GM18868 (cell line): Measurements from ENCODE around the gene CDH4.

Experiments used
- ATAC-seq: cut with Tn5 transposase; IDR thresholded peaks from one replicate; pipeline ENCODE4 v1.9.1; 2021; ENCODE audit warnings: mild to moderate bottlenecking, moderate library complexity; ENCODE audit not compliant: unreplicated experiment

Gene CDH4

DNA sequence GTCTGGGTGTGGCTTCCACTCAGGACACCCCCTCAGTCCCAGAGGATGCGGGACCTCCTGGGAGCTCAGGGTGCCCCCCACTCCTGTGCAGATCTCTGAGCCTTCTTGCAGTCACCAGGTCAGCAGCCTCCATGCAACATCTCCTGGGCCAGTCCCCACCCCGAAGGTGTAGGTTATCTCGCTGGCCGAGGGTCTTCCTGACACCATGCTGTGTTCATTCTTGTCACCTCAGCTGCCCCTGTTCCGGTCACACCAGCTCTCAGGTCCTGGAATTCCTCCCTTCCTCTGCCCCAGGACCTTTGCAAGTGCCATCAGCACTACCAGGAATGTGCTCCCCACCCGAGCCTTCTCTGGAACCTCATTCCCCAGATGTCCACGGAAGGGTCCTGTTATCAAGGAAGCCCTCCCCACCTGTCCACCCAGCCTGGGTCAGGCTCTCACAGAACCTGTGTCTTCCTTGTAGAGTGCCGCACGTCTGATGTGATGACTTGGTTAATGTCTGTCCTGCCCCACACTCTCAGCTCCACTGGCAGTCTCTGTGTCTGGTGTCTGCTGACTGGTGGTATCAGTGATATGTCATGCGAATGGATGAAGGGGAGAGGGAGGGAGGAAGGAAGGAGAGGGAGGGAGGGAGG, 484.1 kb downstream of the CDH4 start:
- ATAC-seq = no peak

DNA sequence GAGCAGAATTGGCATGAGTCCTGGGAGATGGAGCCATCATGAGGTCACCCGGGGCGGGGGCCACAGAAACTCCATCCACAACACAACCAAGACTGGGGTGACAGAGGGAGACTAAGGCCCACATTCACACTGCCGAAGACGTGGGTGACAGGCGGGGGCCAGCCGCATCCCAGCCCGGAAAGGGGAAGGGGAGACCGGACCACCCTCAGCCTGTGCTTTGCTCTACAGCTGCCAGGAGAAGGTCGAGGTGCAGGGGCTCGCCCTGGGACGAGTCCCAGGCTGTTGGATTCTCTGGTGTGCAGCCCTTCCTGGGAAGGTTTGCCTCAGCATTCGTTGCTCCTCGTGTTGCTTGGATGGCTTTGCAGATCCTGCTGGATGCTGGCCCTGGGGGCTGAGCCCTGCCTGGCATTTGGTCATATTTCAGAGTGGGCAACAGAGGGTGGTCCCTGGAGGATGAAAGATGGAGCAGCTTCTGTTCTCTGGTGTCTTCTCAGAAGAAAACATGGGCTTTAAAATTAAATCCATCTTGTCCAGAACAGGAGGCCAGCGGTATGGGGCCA, 484.8 kb downstream of the CDH4 start:
- no peak for ATAC-seq

DNA sequence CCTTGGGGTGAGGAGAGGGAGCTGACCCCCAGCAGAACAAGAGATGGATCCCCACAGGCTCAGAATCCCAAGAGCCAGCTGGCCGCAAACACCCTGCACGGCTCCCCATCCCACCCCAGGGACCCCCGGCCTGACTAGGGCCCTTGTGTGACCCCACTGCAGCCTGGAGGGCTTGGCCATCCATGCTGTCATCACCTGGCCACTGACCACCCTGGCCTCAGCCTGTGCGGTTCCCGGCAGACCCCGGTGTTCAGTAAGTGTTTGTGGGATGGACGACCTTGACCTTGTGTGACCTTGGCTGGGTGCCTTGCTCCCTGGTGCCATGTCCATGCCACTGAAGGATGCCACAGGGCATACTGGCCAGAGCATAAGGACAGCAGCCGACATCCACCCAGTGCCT, 485.3 kb downstream of the CDH4 start:
- no peak for ATAC-seq

DNA sequence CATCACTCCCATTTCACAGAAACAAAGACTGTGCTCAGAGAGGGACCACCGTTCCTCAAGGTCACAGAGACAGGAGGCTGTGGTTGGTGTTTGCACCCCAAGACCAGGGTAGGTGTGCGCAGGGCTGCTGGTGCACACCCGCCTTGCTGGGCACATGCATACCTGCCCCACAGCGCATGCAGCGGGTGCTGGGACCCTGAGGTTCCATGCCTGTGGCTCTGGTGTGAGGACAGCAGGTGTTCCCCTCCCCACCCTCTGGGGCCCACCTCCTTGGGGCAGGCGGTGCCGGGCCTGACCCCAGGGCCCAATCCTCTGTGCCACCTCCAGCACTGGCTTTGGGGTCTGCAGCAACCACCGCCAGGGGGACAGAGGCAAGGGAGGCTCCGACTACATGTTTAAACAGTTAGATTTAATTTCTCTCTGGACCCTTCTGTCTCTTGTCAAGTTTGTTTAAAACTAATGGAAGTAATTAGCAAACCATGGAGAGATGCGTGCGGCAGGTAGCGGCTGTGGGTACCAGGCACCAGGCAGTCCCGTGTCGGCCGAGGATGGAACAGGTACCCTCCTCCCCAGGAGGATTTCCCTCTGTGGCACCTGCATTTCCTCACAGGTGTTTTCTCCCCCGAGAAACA, 485.9 kb downstream of the CDH4 start:
- ATAC-seq = no peak

DNA sequence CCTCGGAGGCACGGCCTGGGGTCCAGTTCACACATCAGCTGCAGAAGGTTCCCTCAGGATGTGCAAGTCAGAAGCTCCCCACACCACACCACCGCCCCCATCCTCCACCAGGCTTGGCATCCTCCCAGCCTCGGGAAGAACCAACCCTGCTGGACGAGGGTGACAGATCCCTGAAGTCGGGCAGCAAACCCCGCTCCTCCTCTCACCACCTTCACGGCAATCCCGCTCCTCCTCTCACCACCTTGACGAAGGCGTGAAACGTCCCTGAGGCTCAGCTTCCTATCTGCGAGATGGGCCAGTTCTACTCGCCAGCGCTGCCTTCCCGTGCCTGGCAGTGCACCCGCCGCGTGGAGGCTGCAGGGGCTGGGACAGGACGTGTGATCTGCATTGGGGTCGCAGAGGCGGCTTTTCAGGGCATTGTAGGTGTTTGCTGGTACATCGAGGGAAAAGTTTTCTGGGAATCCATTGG, 486.6 kb downstream of the CDH4 start:
- ATAC-seq = no peak

DNA sequence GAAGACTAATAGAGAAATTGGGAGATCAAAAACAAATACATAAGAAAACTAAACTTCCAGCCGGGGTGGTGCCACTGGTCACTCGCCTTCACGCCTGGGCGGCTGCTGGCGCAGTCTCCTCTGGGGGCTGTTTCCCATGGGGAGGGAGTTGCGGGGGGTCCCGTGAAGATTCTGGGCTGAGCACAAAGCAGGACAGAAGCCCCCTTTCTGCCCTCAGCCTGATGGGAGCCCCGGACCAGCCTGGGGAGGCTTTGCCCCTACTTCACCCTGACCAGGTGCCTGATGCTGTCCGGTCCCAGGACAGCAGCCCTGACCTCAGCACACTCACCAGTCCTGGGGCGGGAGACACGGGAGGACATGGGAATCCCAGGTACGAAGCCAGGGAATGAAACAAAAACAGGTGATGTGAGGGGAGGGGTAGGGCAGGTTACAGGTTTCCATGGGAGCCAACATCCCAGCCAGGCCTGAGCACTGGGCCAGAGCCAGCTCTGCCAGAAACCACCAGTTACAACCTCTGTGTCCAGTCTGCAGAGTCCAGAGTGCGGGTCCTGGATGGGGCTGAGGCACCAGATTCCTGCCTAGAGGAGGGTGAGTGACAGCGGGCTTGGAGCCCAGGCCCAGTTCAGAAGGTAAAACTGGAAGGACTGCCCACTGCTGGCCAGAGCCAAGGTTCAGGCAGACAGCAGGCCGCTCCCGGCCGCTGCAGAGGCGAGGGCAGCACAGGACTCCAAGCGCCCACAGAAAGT, 487.2 kb downstream of the CDH4 start:
- no peak for ATAC-seq

DNA sequence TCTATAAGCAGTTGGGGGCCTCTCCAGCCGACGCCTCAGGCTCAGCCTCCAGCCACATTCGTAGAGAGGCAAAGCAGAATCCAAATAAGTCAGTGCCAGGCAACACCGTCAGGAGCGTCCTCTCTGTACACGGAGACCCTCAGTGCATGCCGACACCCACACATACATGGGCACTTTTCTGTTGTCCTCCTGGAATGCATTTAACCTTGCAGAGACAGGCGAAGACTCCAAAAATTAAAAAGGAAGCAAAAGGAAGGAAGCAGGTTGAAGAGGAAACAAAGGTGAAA, 487.7 kb downstream of the CDH4 start:
- ATAC-seq = no peak

DNA sequence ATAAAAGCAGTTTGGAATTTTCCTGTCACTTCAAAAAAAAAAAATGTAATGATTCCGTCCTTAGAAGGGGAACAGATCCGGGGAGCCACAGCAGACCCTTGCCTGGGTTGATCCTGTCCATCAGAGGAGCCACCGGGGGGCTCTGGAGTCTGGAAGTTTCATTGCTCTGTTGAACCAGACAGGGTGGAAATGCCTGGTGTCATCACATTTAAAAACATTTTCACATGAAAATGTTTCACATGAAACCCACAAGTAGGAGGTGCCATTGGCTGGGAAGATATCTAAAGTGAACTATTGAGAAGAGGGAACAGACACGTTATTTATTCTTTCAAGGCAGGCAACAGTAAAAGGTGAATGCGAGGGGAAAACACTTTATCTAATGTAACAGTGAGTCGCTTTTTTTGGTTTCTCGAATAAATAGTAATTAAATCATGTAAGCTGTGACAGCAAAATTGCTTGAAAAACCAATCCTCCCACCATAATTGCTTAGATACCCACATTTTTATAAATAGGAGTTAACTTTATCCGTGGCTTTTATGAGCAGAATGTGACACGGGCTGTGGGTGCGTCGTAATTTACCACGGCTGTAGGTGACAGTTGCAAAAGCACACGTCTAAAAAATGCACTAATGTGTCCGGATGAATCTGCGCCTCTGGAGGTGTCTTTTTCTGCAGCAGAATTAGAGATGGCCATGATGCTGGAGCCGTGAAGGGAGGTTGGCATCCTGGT, 490.2 kb downstream of the CDH4 start:
- no peak for ATAC-seq

DNA sequence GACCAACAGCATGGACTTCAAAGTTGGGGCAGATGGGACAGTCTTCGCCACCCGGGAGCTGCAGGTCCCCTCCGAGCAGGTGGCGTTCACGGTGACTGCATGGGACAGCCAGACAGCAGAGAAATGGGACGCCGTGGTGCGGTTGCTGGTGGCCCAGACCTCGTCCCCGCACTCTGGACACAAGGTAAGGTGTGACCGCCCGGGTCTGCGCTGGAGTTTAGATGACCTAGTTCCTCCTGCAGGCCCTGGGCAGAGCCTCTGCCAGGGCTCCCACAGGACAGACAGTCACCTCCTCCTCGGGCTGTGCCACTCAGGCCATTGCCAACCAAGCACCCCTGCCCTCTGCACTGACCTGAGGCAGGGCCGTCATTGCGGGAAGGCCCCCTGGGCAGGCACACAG, 491.5 kb downstream of the CDH4 start:
- ATAC-seq = no peak

DNA sequence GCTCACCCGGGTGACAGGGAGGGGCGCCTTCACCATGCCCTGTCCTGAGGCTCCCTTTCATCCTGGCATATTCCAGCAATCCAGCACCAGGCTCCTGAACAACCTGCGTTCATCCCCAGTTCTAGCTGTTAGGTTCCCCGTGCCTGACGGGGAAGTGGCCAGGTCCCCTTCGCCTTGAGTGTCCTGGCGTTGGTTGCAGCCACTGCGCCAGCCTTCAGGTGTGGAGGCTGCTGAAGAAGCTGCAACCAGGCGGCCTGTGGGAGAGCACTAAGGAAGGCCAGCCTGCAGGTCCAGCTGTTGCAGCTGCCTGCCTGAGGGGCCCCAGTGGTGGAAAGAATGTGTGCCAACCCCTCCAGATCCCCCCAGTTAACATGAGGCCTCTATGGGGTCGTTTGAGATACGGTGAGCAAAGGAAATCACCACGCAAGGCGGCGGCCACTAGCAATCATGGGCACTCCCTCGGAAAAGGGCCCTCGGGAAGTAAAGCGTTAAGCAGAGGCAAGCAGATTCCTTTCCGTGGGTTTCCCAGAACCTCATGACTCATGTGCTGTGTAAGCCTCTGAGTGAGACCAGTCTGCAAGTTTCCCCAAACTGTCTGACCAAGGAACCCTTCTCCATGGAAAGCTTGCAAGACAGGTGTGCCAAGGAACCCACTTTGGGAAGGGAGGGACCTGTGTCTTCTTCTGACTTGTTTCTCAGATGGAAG, 492.8 kb downstream of the CDH4 start:
- ATAC-seq = no peak

DNA sequence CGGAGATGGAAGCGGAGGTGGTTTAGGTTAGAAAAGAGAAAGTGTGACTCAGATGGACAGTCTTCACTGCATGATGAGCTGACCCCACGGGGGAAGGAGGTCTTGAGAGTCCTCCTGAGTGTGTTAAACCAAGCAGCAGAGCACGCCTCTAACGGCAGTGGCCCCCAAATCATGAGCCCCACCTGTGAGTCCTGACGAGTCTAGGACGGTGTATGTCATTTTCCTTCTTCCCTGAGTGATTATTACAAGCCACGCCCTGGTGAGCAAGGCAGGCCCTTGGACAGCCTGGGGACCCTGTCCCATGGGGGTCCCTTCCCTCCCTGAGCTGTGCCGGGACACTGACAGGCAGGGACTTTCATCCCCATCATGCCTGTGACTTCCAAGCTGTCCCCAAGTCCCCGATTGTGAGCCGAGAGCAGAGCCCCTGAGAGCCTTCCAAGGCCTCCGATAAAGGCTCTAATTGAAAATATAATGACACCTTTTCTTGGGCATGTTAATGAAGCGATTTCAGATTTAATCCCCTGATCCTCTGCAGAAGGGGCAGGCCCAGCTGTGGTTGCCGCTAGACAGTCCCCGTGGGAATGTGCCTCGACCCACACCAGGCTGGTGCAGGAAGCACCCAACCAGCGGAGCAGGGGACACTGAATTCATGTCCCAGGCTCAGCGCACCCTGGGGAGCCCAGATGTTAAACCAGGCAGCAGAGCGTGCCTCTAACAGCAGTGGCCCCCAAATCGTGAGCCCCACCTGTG, 493.5 kb downstream of the CDH4 start:
- no peak for ATAC-seq

DNA sequence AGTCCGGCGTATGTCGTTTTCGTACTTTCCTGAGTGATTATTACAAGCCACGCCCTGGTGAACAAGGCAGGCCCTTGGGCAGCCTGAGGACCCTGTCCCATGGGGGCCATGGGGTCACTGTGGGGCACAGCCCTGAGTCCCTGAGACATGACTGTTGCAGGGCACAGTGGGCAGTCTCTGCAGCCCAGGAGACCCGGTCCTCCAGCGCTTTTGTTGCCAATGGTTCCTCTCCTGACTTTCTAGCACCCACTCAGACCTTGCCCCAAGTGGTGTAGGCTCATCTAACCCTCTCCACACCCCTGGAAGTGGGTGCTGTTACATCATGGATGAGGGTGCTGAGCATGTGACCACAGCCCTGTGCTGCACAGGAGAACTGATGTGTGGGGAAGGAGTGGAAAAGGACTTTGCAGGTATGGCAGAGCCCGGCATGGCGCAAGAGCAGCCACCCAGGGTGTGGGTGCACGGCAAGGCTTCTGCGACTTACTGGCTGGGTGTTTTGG, 494.1 kb downstream of the CDH4 start:
- ATAC-seq = no peak

DNA sequence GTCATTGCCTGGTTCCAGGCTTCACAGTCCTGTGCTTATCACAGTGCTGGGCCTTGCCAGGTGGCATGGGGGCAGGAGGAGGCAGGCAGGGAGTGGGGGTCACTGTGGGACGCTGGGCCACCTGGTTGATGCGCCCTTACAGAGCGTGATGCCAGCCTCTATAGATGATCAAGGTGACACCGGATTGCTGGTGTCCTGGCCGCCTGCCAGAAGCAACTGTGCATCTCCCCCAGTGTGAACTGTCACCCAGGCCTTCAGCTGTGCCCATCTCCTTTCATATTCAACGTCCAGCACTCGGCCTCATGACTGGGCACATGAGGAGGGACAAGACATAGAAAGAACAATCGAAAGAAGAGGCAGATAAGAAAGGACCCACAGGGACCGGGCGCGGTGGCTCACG, 494.7 kb downstream of the CDH4 start:
- ATAC-seq = no peak

DNA sequence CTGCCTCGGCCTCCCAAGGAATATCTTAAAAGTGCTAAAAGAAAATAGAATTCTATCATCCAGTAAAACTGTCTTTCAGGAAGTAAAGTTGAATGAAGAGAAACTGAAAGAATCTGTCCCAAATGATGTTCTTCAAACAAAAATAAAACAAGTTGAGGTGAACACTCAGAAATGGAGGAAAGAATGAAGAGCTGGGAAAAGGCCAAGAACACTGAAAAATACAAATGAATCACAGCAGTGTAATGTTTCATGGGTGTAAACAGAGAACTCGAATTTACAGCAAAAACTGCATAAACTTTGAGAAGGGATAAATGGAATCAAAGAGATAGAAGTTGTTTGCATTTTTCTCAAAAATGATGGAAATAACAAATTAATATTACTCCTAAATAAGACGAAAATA, 496.3 kb downstream of the CDH4 start:
- ATAC-seq = no peak

DNA sequence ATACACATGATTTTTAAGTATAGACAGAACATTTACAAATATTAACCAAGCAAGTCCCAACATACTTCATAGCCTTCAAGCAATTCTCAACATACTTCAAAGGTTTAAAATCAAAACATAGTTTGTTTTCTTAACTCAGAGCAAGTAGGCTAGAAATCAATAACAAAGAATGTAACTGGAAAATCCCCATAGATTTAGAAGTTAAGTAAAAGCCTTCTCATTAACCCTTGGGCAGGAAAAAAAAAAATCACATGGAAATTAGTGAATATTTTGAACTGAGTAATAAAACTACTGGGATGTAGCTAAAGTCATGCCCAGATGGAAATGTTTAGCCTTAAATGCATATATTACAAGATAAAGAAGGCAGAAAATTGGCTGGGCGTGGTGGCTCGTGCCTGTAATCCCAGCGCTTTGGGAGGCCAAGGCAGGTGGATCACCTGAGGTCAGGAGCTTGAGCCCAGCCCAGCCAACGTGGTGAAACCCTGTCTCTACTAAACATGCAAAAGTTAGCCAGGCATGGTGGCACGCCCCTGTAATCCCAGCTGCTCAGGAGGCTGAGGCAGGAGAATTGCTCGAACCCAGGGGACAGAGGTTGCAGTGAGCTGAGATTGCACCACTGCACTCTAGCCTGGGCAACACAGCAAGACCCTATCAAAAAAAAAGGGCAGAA, 497.5 kb downstream of the CDH4 start:
- no peak for ATAC-seq

DNA sequence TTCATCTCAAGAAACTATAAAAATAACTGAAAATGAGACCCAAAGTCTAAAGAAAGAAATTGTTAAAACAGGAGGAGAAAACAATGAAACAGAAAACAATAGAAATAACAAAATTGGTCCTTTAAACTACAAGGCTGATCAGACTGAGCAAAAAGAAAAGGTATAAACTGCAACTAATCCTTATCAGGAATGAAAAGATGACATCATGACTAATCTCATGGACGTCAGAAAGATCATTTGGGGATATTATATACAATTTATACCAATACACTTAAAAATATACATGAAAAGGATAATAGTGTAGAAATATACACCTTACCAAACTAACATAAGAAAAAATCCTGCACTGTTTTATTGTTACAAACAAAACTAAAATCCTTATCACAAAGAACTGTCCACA, 498.0 kb downstream of the CDH4 start:
- no peak for ATAC-seq

DNA sequence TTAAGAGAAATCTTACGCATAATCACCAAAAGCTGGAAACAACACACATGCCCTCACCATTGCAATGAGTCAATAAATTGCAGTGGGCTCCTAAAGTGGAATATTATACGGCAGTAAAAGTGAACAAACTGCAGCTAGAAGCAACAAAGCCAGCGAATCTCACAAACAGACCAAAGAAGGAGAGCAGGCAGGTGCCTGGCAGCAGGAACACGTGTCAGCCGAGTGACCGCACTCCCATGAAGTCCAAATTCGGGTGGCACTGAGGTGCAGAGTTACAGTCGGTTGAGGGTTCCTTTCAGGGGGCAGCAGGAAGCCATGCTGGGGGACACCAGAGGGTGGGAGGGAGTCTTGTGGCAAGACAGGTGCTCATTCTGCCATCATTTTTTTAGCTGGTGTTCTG, 500.5 kb downstream of the CDH4 start:
- ATAC-seq = no peak

DNA sequence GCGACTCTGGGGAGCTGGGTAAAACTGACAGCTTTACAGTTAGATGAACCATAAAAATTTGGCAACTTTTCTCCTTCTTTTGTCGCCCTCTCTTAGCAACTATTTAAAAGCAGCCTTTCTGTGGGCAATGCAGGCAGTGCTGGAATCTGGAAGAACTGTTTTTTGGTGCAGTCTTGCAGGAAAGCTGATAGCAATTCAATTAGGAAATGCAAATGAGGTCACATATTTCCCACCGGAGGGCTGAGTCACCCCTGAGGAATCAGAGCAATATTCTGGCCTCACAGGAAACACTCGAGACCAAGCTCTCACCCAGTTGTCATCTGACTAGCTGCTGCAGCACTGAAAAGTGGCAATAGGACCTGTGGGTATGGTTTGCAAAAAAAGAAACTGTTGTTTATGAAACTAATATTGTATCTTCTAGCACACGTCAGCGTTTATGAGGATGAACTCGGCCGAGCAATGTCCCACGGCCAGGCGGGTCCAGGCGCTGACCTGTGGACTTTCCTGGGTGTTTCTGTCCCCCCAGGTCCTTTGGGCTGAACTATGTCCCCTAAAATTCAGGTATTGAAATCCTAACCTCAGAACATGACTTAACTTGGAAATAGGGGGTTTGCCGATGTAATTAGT, 501.4 kb downstream of the CDH4 start:
- ATAC-seq = no peak
